GM12878 (cell line): ENCODE data around the gene USP12.

Experiments used
- ZSCAN29 ChIP-seq: fragments of 450-650 bp; IDR thresholded peaks from 2 replicates; pipeline ENCODE4 v1.6.1; 2017; ENCODE audit warnings: mild to moderate bottlenecking, moderate library complexity
- TF ChIP-seq, protein P1 (sequence below), 3 experiments: IDR thresholded peaks in 2 of 3; conservative IDR thresholded peaks in 1 of 3; 2 replicates each; pipeline ENCODE4 v1.5.1; 2011; ENCODE audit warnings: low read depth in 3 of 3, low read length in 3 of 3, mild to moderate bottlenecking in 3 of 3, control low read depth in 2 of 3, moderate library complexity in 2 of 3, inconsistent platforms in 1 of 3, mixed read lengths in 1 of 3; ENCODE audit not compliant: control insufficient read depth in 2 of 3, insufficient read depth in 1 of 3; ENCODE audit errors: extremely low read depth in 1 of 3

DNA sequence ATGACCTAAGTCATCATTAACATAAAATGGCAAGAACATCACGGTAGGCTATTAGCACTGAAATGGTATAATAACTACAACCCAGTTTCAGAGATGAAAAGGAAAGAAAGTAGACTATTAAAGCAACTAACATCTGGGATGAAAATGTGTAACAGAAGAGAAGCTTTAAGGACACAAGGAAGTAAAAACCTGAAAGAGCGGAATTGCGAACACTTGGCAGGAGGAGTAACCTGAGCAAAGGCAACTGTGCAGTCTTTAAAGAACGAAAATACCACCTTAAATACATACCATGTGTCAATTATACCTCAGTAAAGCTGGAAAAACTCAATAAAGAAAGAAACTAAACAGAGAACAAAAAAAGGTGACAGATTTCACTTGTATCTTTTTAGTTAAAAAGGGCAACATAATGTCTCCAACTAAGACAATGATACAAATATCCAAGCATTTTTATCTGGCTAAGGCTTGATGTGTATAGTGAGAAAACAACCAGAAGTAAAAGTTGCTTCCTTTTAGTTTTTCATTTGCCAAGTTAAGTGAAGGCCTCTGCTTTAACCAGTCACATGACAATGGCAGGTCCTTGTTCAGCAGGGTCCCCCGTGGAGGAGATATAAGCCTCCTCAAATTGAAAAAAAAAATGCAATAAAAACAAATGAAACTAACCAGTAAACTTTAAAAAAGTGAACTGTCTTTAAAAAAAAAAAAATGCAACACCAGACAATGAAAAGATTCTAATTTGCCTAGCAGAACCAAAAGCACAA lies 11.6 kb downstream of the USP12 start:
- no peak for TF ChIP-seq ZSCAN29
- TF ChIP-seq, protein P1, sequence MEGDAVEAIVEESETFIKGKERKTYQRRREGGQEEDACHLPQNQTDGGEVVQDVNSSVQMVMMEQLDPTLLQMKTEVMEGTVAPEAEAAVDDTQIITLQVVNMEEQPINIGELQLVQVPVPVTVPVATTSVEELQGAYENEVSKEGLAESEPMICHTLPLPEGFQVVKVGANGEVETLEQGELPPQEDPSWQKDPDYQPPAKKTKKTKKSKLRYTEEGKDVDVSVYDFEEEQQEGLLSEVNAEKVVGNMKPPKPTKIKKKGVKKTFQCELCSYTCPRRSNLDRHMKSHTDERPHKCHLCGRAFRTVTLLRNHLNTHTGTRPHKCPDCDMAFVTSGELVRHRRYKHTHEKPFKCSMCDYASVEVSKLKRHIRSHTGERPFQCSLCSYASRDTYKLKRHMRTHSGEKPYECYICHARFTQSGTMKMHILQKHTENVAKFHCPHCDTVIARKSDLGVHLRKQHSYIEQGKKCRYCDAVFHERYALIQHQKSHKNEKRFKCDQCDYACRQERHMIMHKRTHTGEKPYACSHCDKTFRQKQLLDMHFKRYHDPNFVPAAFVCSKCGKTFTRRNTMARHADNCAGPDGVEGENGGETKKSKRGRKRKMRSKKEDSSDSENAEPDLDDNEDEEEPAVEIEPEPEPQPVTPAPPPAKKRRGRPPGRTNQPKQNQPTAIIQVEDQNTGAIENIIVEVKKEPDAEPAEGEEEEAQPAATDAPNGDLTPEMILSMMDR (IDR thresholded peaks at IDR 0.05 in 2 of 3, conservative IDR thresholded peaks at IDR 0.05 in 1 of 3; ENCODE audit: control insufficient read depth in 2 of 3, extremely low read depth in 1 of 3, insufficient read depth in 1 of 3, low read depth in 3 of 3, low read length in 3 of 3) = no peak
